ENCODE data around the gene CLCA1.

- TF ChIP-seq CTCF (IDR thresholded peaks at IDR 0.05; ENCODE audit: poor library complexity) (no peak), EZH2 (IDR thresholded peaks at IDR 0.05; ENCODE audit: borderline replicate concordance) (no peak)
Measured at GRCh38 chr1:86430376-86430775, 38.4 kb upstream of the CLCA1 start.
